Activated CD4-positive, alpha-beta T cell treated with anti-CD3 and anti-CD28 coated beads, Interleukin-2, amount 50 U/mL, for 24 hours (primary cell): ENCODE data around the gene ZNF33B.
"Not testable (repeated sequence)": the region's sequence is repeated elsewhere in the genome, so short reads cannot be mapped to it uniquely, and the experiment has no call there.

Experiments used
- DNase-seq, 2 donors: peaks; one replicate each; pipeline ENCODE4 v3.0.0-alpha.2; 2020; ENCODE audit warnings: low read depth in 1 of 2, low spot score in 1 of 2

ZNF33B gene

GRCh38 chr10:42638055-42638820 is at the start of gene ZNF33B:
TSS of gene ZNF33B (minus strand) at chr10:42638570. CDS start at chr10:42636928, 1,642 bp downstream.
- DNase-seq = peak; percentile 81 to 94

DNA sequence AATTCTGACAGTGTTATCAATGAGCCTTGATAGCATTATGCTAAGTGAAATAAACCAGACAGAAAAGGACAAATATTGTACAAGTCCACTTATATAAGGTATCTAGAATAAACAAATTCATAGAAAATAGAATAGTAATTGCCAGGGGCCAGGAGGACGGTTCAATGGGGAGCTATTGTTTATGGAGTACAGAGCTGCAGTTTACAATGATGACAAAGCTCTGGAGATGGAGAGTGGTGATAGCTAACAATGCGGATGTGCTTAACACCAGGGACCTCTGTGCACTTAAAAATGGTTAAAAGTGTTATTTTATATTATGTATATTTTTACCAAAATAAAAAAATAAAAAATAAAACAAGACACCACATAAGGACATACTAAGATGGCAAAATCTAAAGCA is 46.1 kb upstream of the ZNF33B start:
- no peak for DNase-seq

- DNase-seq = no peak
Measured at GRCh38 chr10:42680267-42680666, 41.9 kb upstream of the ZNF33B start.

GRCh38 chr10:42665181-42665979 is 27.0 kb upstream of the ZNF33B start:
- not testable (repeated sequence) for DNase-seq

DNA sequence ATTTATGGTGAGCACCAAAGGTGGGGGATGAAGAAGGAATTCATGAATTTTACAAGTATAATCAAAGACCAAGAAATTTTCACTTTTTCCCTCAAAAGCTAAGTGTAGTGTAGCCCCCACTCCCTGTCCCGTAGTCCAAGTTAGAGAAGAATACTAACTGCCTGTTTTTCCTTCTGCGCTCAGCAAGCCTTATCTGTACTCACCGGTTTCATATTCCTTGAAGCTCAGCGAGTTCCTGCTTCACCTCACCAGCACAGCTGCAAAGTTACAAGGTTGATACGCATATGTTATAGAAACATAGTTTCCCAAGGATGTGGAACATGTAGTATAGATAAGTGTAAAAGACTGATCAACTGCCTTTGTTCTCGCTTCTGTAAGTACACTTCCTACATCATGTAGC is 16.0 kb upstream of the ZNF33B start:
- no peak for DNase-seq

GRCh38 chr10:42652858-42653257 is 14.5 kb upstream of the ZNF33B start:
- DNase-seq = no peak

GRCh38 chr10:42650374-42650773 is 12.0 kb upstream of the ZNF33B start:
- no peak for DNase-seq

DNA sequence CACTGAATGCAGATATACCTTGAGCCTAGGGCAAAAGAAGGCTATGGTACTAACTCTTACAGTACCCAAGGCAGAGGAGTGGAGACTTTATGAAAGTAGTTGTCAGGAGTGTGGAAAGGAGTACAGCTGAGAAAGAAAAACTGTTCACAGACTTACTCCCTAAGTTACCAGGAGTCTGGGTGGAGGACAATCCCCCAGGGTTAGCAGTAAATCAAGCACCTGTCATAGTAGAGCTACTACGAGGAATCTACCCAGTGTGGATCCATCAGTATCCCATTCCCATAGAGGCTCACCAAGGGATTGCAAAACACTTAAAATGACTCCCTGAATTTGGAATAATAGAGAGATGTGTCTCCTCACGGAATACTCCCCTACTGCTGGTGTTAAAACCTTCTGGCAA is 10.1 kb upstream of the ZNF33B start:
- no peak for DNase-seq

- no peak for DNase-seq
Measured at GRCh38 chr10:42646687-42647640, 8.6 kb upstream of the ZNF33B start.

- no peak for DNase-seq
Measured at GRCh38 chr10:42646214-42646613, 7.8 kb upstream of the ZNF33B start.

DNA sequence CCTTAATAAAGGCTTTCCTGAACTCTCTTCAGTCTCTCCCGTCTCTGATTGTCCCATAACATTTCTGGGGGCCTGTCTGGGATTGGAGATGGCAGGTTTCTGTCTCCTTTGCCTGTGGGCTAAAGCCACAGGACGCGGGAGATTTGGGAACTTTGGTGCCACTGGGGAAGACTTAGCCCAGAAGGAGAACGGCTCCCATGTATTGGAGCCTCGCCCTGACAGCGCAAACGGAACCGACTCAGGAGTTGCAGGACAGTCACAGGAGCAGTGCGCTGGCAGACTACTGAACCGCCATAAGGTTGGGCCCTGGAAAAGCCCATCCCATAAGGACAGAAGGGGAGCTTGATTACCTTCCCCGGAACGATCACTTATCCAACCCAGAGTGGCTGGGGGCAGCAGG is 7.1 kb upstream of the ZNF33B start:
- DNase-seq = no peak

DNA sequence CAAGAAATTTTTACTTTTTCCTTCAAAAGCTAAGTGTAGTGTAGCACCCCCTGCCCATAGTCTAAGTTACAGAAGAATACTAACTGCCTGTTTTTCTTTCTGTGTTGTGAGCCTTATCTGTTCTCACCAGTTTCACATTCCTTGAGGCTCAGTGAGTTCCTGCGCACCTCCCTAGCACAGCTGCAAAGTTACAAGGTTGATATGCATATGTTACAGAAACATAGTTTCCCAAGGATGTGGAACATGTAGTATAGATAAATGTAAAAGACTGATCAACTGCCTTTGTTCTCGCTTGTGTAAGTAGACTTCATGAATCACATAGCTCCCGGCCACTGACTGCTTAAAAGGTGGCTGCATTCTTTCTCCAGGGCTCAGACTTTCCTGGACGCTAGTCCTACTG is 6.7 kb upstream of the ZNF33B start:
- no peak for DNase-seq

DNA sequence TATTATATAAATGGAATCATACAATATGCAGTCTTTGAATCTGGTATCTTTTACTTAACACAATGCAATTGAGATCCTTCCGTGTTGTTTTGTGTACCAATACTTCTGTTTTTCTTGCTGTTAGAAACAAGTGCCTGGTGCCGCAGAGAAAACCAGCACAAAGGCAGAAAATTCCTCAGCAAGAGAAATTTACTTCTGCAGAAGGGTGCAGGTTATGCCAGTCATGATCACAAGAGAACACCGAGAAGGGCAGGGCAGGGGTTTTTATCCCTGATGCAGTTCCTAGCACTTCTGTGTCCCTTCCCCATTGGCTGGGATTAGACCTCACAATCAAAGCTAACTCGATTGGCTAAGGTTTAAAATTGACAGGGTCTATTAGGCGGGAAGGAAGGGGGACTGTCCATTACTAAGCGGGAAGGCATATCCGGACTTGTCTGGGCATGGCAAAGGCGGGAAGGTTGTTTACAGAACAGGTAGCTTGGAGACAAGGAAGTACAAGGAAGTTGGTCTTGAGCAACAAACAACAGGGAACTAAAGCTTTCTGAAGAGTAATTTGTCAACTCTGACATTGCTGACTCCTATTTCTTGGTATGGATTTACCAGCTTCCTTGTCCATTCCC is 2.4 kb upstream of the ZNF33B start:
- no peak for DNase-seq

- no peak for DNase-seq
Measured at GRCh38 chr10:42638821-42639270, 476 bp upstream of the ZNF33B start.

DNA sequence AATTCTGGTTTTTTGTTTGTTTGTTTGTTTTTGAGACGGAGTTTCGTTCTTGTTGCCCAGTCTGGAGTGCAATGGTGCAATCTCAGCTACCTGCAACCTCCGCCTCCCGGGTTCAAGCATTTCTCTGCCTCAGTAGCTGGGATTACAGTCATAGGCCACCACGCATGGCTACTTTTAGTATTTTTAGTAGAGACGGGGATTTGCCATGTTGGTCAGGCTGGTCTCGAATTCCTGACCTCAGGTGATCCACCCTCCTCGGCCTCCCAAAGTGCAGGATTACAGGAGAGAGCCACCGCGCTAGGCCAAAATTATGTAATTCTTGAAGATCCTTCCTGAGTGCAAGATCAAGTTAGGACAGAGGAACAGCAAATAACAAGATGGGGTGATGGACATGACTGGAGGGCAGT is 719 bp downstream of the ZNF33B start:
- DNase-seq = no peak

- DNase-seq = no peak
Measured at GRCh38 chr10:42637142-42637541, 1.2 kb downstream of the ZNF33B start.

- no peak for DNase-seq
Measured at GRCh38 chr10:42635098-42635497, 3.3 kb downstream of the ZNF33B start.

DNA sequence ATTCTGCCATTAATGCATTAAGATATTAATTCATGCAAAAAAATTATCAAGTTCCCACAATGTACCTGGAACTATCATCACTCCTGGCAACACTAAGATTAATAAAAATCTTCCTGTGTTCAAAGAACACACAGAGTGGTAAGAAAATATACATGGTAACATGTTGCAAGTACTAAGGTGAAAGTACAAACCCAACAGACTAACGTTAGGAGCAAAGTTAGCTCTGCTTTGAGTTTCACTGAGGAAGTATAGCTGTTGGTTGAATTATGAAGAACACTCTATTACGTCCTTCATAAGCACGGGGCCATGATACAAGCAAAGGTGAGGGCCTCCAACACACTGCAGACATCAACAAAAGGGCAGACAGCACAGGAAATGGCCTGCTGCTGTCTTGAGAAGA is 5.8 kb downstream of the ZNF33B start:
- no peak for DNase-seq

- DNase-seq = no peak
Measured at GRCh38 chr10:42630537-42631134, 7.7 kb downstream of the ZNF33B start.

GRCh38 chr10:42623929-42624328 is 14.4 kb downstream of the ZNF33B start:
- no peak for DNase-seq
